Esophagus squamous epithelium (tissue), 4 donors: ENCODE data around the gene ISOC2.

Source experiments
- CTCF ChIP-seq, 6 experiments: fragments of 450-650 bp in 4 of 6; fragments of 200-600 bp in 2 of 6; sonication (generic) in 2 of 6; IDR thresholded peaks; one replicate each; pipeline ENCODE4 v1.5.1; 2016 to 2019; ENCODE audit warnings: antibody characterized with exemption in 6 of 6, mild to moderate bottlenecking in 4 of 6, moderate library complexity in 4 of 6
- POLR2A ChIP-seq, 4 donors: fragments of 450-650 bp; IDR thresholded peaks; one replicate each; pipeline ENCODE4 v1.6.1; 2017; ENCODE audit warnings: antibody characterized with exemption in 4 of 4, mild to moderate bottlenecking in 4 of 4, moderate library complexity in 3 of 4

DNA sequence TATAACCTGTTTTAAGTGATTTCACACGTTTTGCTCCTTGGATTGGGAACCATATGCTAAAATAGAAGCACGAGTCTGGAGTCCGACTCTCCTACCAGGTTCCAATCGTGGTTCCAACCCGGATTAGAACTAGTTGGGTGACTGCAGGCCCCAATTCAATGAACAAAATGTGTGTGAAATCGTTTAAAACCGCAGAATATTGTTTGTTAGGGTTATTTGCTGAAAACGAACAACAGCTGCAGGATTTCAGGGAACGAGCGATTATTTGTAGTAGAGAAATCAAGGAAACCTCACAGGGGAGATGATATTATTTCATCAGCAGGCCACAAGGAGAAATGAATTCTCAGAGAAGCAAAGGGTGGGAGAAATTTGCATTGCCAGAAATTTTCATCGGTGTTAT lies 43.5 kb upstream of the ISOC2 start:
- TF ChIP-seq CTCF (IDR thresholded peaks at IDR 0.05): no peak
- TF ChIP-seq POLR2A (IDR thresholded peaks at IDR 0.05): no peak
